Measurements from ENCODE around the gene SLC25A22.

SLC25A22 gene

GRCh38 chr11:782264-783174 lies 15.6 kb downstream of the SLC25A22 start:
- TF ChIP-seq EP300 (IDR thresholded peaks at IDR 0.05; ENCODE audit: borderline replicate concordance), result no peak
- no peak for TF ChIP-seq FOXM1 (IDR thresholded peaks at IDR 0.05; ENCODE audit: borderline replicate concordance, low read depth)
- no peak for TF ChIP-seq TEAD4 (IDR thresholded peaks at IDR 0.05)
- no peak for TF ChIP-seq NFIC (IDR thresholded peaks at IDR 0.05)
- no peak for TF ChIP-seq TCF12 (IDR thresholded peaks at IDR 0.05; ENCODE audit: low read depth)
- TF ChIP-seq CREB1 (IDR thresholded peaks at IDR 0.05; ENCODE audit: low read depth), result no peak
- TF ChIP-seq CEBPB (IDR thresholded peaks at IDR 0.05), result no peak
- TF ChIP-seq ZBTB7A (IDR thresholded peaks at IDR 0.05; ENCODE audit: low read depth), result no peak
- TF ChIP-seq, protein P1, sequence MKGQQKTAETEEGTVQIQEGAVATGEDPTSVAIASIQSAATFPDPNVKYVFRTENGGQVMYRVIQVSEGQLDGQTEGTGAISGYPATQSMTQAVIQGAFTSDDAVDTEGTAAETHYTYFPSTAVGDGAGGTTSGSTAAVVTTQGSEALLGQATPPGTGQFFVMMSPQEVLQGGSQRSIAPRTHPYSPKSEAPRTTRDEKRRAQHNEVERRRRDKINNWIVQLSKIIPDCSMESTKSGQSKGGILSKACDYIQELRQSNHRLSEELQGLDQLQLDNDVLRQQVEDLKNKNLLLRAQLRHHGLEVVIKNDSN (IDR thresholded peaks at IDR 0.05), result no peak
- TF ChIP-seq, protein P2, sequence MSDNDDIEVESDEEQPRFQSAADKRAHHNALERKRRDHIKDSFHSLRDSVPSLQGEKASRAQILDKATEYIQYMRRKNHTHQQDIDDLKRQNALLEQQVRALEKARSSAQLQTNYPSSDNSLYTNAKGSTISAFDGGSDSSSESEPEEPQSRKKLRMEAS (IDR thresholded peaks at IDR 0.05), result no peak
- TF ChIP-seq REST (IDR thresholded peaks at IDR 0.05; ENCODE audit: low read depth), result no peak
- no peak for TF ChIP-seq RAD21 (IDR thresholded peaks at IDR 0.05; ENCODE audit: low read depth)
- no peak for TF ChIP-seq YY1 (IDR thresholded peaks at IDR 0.05; ENCODE audit: low read depth)
- TF ChIP-seq EGR1 (IDR thresholded peaks at IDR 0.05), result no peak
- TF ChIP-seq TAF1 (IDR thresholded peaks at IDR 0.05; ENCODE audit: low read depth), result no peak

GRCh38 chr11:779955-780532 lies 18.0 kb downstream of the SLC25A22 start:
- TF ChIP-seq TEAD4 (IDR thresholded peaks at IDR 0.05) (no peak), TCF12 (IDR thresholded peaks at IDR 0.05; ENCODE audit: low read depth) (no peak), YY1 (IDR thresholded peaks at IDR 0.05; ENCODE audit: low read depth) (no peak), ZBTB7A (IDR thresholded peaks at IDR 0.05; ENCODE audit: low read depth) (no peak), NFIC (IDR thresholded peaks at IDR 0.05) (no peak), EP300 (IDR thresholded peaks at IDR 0.05; ENCODE audit: borderline replicate concordance) (no peak), CEBPB (IDR thresholded peaks at IDR 0.05) (no peak), CREB1 (IDR thresholded peaks at IDR 0.05; ENCODE audit: low read depth) (no peak), RAD21 (IDR thresholded peaks at IDR 0.05; ENCODE audit: low read depth) (no peak), FOXM1 (IDR thresholded peaks at IDR 0.05; ENCODE audit: borderline replicate concordance, low read depth) (no peak), EGR1 (IDR thresholded peaks at IDR 0.05) (no peak), REST (IDR thresholded peaks at IDR 0.05; ENCODE audit: low read depth) (no peak), TAF1 (IDR thresholded peaks at IDR 0.05; ENCODE audit: low read depth) (no peak)
- TF ChIP-seq, protein P2 (IDR thresholded peaks at IDR 0.05), result no peak
- TF ChIP-seq, protein P1 (IDR thresholded peaks at IDR 0.05), result no peak

GRCh38 chr11:778976-779954 lies 18.8 kb downstream of the SLC25A22 start:
- TF ChIP-seq CEBPB (IDR thresholded peaks at IDR 0.05) (no peak), YY1 (IDR thresholded peaks at IDR 0.05; ENCODE audit: low read depth) (no peak), TAF1 (IDR thresholded peaks at IDR 0.05; ENCODE audit: low read depth) (no peak), NFIC (IDR thresholded peaks at IDR 0.05) (no peak), EP300 (IDR thresholded peaks at IDR 0.05; ENCODE audit: borderline replicate concordance) (no peak), RAD21 (IDR thresholded peaks at IDR 0.05; ENCODE audit: low read depth) (no peak), EGR1 (IDR thresholded peaks at IDR 0.05) (no peak), TEAD4 (IDR thresholded peaks at IDR 0.05) (no peak), ZBTB7A (IDR thresholded peaks at IDR 0.05; ENCODE audit: low read depth) (no peak), TCF12 (IDR thresholded peaks at IDR 0.05; ENCODE audit: low read depth) (no peak), REST (IDR thresholded peaks at IDR 0.05; ENCODE audit: low read depth) (no peak)
- TF ChIP-seq, protein P2 (IDR thresholded peaks at IDR 0.05), result no peak
- TF ChIP-seq, protein P1 (IDR thresholded peaks at IDR 0.05), result no peak
